Measurements from ENCODE around the gene ZMYND12. TPM values are rescaled to one million over a fixed set of nuclear protein-coding genes. Genes with fewer than 3 reads are reported as not detected.

The ZMYND12 gene
- total RNA-seq, 1 donor from 2014 or later = not detected

DNA sequence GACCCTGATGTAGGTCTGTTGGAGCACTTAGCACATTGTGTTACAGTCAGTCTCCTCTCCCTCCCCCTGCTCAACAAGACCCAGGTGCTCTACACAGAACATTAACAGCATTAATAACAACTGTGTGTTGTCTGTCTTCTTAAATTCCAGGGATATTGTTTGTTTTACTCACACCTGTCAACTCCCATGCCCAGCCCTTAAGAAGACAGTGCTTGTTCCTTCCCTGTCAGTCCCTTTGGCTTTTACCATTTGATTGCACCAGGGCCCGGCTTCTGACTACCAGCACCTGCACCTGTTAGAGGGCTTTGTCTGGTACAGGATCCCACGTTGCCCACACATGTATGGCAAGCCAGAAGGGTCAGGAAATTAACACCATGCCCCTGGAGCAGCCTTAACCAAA is 63.6 kb downstream of the ZMYND12 start:
- DNase-seq = no peak

DNA sequence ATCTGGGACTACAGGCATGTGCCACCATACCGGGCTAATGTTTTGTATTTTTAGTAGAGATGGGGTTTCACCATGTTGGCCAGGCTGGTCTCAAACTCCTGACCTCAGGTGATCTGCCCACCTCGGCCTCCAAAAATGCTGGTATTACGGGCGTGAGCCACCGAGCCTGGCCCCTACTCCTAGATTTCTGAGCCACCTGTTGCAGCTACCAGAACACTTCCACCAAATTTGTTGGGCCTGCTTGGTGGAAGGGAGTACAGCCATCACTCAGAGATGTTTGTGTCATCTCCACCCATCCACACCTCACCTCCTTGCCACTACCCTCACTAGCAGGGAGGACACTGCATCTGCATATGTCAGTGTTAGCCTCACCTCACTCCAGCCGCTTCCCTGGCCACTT is 69.8 kb downstream of the ZMYND12 start:
- DNase-seq = no peak

DNA sequence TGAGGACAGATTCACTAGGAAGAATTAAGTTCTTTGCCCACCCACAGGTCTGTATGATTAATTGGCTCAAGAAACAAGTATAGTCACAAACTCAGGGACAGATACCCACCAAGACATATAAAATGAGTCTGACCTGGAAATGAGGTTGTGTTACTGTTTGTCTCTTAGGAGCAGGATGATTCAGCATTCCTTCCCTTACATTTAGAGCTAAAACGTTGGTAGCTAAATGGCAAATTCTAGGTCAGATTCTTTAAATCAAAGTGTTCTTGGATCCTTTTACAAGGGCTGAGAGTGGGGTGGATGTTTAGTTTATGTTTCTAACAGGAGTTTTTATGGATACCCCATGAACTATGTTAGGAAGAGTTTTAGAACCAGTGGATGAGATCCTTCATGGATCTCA is 70.5 kb downstream of the ZMYND12 start:
- no peak for DNase-seq

DNA sequence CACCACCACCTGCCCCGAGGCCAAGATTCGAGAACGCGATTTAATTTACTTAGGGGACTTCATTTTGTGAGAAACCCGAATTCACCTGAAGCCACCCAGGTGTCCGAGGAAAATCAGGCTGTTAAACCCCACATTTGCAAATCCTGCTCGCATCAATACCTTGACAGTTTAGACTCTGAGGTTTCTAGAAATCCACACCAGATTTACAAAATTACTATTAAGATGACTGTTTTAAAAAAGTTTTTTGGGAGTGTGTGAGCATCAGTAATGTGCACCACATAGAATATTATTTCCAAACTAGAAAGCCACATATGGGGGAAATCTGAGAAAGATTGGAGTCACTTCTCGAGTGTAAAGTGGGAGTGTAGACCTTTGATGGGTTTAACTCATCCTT is 74.5 kb downstream of the ZMYND12 start:
- no peak for DNase-seq

DNA sequence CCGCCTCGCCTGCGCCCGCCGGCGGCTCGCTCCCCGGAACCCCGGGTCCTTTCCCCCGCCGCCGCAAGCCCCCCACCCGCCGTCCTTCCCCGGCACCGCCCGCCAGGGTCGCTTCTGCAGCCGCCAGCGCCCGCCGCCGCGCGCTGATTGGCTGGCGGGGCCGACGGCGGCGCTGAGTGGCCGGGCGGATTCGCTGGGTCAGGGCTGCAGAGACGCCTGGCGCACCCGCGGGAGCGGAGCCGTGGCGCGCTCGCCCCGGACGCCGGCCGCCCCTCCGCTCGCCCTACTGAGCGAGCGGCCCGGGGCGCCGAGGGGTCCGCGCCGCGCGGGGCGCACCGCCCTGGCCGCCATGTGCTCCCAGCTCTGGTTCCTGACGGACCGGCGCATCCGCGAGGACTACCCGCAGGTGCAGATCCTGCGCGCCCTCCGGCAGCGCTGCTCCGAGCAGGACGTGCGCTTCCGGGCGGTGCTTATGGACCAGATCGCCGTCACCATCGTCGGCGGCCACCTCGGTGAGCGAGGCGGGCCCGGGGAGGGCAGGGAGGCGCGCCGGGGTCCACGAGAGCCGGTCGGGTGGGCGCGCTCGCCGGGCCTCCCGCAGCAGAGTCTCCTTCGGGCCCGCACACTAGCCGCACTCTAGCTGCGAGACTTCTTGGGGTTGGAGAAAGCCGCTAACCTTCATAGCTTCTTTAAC is 75.1 kb downstream of the ZMYND12 start, which contains the start of gene RIMKLA:
RIMKLA (plus strand) TSS at position 207 of the 694 bp plus-strand sequence; CDS start at position 350, 143 bp downstream.
- peak; percentile 61 for DNase-seq

Small RNA genes within 50 kb of the gene (small RNA-seq; reads per million reads assigned to genes)
- not detected for gene TMSB4XP1

Other genes starting within 250 kb of the ZMYND12 start
- gene FOXJ3, start 120.8 kb downstream of the ZMYND12 start, total RNA-seq = 107 TPM
- gene RIMKLA, start 75.2 kb downstream of the ZMYND12 start, total RNA-seq = 22.9 TPM
- 16.7 TPM for gene PPCS, start 521 bp upstream of the ZMYND12 start, total RNA-seq
- 15.4 TPM for gene CCDC30, start 7.3 kb upstream of the ZMYND12 start, total RNA-seq
- gene PPIH, start 202.4 kb upstream of the ZMYND12 start, total RNA-seq = 16.4 TPM
- gene YBX1, start 226.4 kb upstream of the ZMYND12 start, total RNA-seq = 1,163 TPM